Endothelial cell of umbilical vein (primary cell): ENCODE data around the gene LHPP. TPM values are rescaled to one million over a fixed set of nuclear protein-coding genes. Genes with fewer than 3 reads are reported as not detected.

Experiments used
- BruUV-seq: library from RNA; stranded (reverse); fragments of 400-500 nt; replicated peaks from 2 replicates; lab custom pipeline; 2021; lab: Mats Ljungman, UMichigan
- CTCF ChIA-PET: fragments of 300-600, 350-600 bp; sonication (Branson Sonifier 250); formaldehyde crosslinking; loops from one replicate; lab custom pipeline; 2021; ENCODE audit warnings: antibody characterized with exemption, inconsistent platforms; lab: Charles Lee
- POLR2A ChIA-PET: fragments of 300-600, 350-600 bp; sonication (Branson Sonifier 250); formaldehyde crosslinking; loops from one replicate; lab custom pipeline; 2021; ENCODE audit warnings: antibody characterized with exemption, inconsistent platforms; lab: Charles Lee
- DNase-seq: peaks from one replicate; pipeline ENCODE4 v3.0.0-alpha.2; 2011; ENCODE audit warnings: low read depth, low spot score
- FAIRE-seq: peaks from 2 replicates; lab custom pipeline; 2011; peaks lifted over from hg19 to GRCh38; lab: Jason Lieb, UNC
- H2AFZ ChIP-seq: 2 replicates; pipeline ENCODE4 v1.6.0; 2012; ENCODE audit warnings: low read depth, low read length, control low read depth, inconsistent platforms
- H3K27ac ChIP-seq: 2 replicates; pipeline ENCODE4 v1.5.1; 2011; ENCODE audit warnings: low read depth, mild to moderate bottlenecking, control low read depth, low read length, moderate library complexity; ENCODE audit not compliant: insufficient read depth
- H3K27me3 ChIP-seq, 2 experiments: 2 replicates each; pipeline versions ENCODE4 v1.6.0 to v1.6.1; 2011; ENCODE audit warnings: low read length in 2 of 2, mixed read lengths in 1 of 2; ENCODE audit not compliant: control insufficient read depth in 2 of 2, insufficient read depth in 2 of 2
- H3K36me3 ChIP-seq, 2 experiments: 2 replicates in 1 of 2; 3 replicates in 1 of 2; pipeline ENCODE4 v1.5.1; 2011; ENCODE audit warnings: low read length in 2 of 2, mild to moderate bottlenecking in 1 of 2, moderate library complexity in 1 of 2; ENCODE audit not compliant: control insufficient read depth in 2 of 2, insufficient read depth in 2 of 2; ENCODE audit errors: extremely low read depth in 1 of 2
- H3K4me1 ChIP-seq: 3 replicates; pipeline ENCODE4 v1.5.1; 2011; ENCODE audit warnings: mild to moderate bottlenecking, low read length; ENCODE audit not compliant: control insufficient read depth, insufficient read depth; ENCODE audit errors: extremely low read depth
- H3K4me2 ChIP-seq: 2 replicates; pipeline ENCODE4 v1.6.1; 2011; ENCODE audit warnings: low read length, control low read depth, mixed read lengths; ENCODE audit not compliant: insufficient read depth
- H3K4me3 ChIP-seq, 3 experiments: fragments of 200-600 bp in 1 of 3; sonication (generic), shearing (Covaris generic) in 1 of 3; replicated peaks in 1 of 3; 2 replicates each; pipeline ENCODE4 v1.5.1; 2011 to 2016; ENCODE audit warnings: control low read depth in 3 of 3, low read length in 3 of 3, mild to moderate bottlenecking in 2 of 3, inconsistent platforms in 1 of 3, low read depth in 1 of 3, moderate library complexity in 1 of 3; ENCODE audit not compliant: insufficient read depth in 1 of 3
- H3K79me2 ChIP-seq: 2 replicates; pipeline ENCODE4 v1.6.0; 2012; ENCODE audit warnings: low read length, inconsistent platforms; ENCODE audit not compliant: control insufficient read depth, insufficient read depth
- H3K9ac ChIP-seq: replicated peaks from 2 replicates; pipeline ENCODE3; 2011; ENCODE audit warnings: low read length, control low read depth; ENCODE audit not compliant: insufficient read depth; ENCODE audit errors: extremely low read depth
- H3K9me1 ChIP-seq: replicated peaks from 3 replicates; pipeline ENCODE4 v1.6.0; 2011; ENCODE audit warnings: mild to moderate bottlenecking, low read length; ENCODE audit not compliant: control insufficient read depth, insufficient read depth; ENCODE audit errors: extremely low read depth
- H3K9me3 ChIP-seq: replicated peaks from 2 replicates; pipeline ENCODE4 v1.5.1; 2012; ENCODE audit warnings: low read length, inconsistent platforms; ENCODE audit not compliant: control insufficient read depth, insufficient read depth
- H4K20me1 ChIP-seq: replicated peaks from 2 replicates; pipeline ENCODE3; 2011; ENCODE audit warnings: mild to moderate bottlenecking, low read length; ENCODE audit not compliant: control insufficient read depth, insufficient read depth; ENCODE audit errors: extremely low read depth
- CTCF ChIP-seq, 2 donors: IDR thresholded peaks; 1 replicate in 1 of 2; 2 replicates in 1 of 2; pipeline ENCODE4 v1.5.1; 2011; ENCODE audit warnings: low read length in 2 of 2, mild to moderate bottlenecking in 2 of 2, moderate library complexity in 2 of 2, control low read depth in 1 of 2, inconsistent platforms in 1 of 2, low read depth in 1 of 2; ENCODE audit not compliant: insufficient read depth in 1 of 2; ENCODE audit errors: extremely low read depth in 1 of 2
- EZH2 ChIP-seq: IDR thresholded peaks from 2 replicates; pipeline ENCODE4 v1.6.1; 2012; ENCODE audit warnings: borderline replicate concordance, low read depth, mild to moderate bottlenecking, moderate library complexity, low read length, inconsistent platforms; ENCODE audit not compliant: severe bottlenecking
- FOS ChIP-seq: IDR thresholded peaks from 2 replicates; pipeline ENCODE4 v1.6.1; 2011; ENCODE audit warnings: mild to moderate bottlenecking, low read length, moderate library complexity, borderline replicate concordance; ENCODE audit not compliant: insufficient read depth
- GATA2 ChIP-seq: IDR thresholded peaks from 2 replicates; pipeline ENCODE4 v1.7.0; 2011; ENCODE audit warnings: low read depth, mild to moderate bottlenecking, moderate library complexity, mixed read lengths, low read length; ENCODE audit not compliant: insufficient read length, insufficient read depth
- JUN ChIP-seq: IDR thresholded peaks from 2 replicates; pipeline ENCODE4 v1.6.1; 2011; ENCODE audit warnings: borderline replicate concordance, low read depth; ENCODE audit not compliant: insufficient read length, insufficient read depth
- MAX ChIP-seq: IDR thresholded peaks from 2 replicates; pipeline ENCODE4 v1.6.1; 2011; ENCODE audit not compliant: insufficient read depth, insufficient read length
- POLR2A ChIP-seq: IDR thresholded peaks from 2 replicates; pipeline ENCODE4 v1.6.1; 2012; ENCODE audit warnings: low read depth, mild to moderate bottlenecking, control low read depth, low read length
- POLR2AphosphoS5 ChIP-seq: IDR thresholded peaks from 2 replicates; pipeline ENCODE4 v1.6.1; 2012; ENCODE audit warnings: low read depth, mild to moderate bottlenecking, control low read depth, low read length, moderate library complexity; ENCODE audit not compliant: insufficient read depth
- dilution Hi-C: fragments of 300-500 bp; cut with MboI; formaldehyde crosslinking; loops from one replicate; pipeline ENCODE4 v1.15.0; 2019; ENCODE audit warnings: low sequenced_read_pairs; ENCODE audit not compliant: extremely low pct_ligation_motif_present
- intact Hi-C: fragments of 100-400 bp; cut with micrococcal nuclease; formaldehyde crosslinking; loops from one replicate; pipeline ENCODE4 v1.10.0; 2022
- polyA plus RNA-seq, 4 experiments: library from polyadenylated mRNA; depleted of rRNA in 3 of 4; stranded (reverse) in 3 of 4; unstranded in 1 of 4; fragments of >200 nt; gene quantifications; 2 replicates each; pipeline versions ENCODE4 v1.2.1 to v1.2.3, GENCODE V29; 2011 to 2012; ENCODE audit warnings: missing spikeins in 1 of 4
- total RNA-seq: library from RNA; stranded (reverse); gene quantifications from 2 replicates; pipeline ENCODE4 v1.2.3, GENCODE V29; 2021

The LHPP gene
- total and polyA plus RNA-seq, 2 donors (not counting 3 experiments of a cell fraction or from before 2014, with no cell fraction given) = 5.8 to 11.2 TPM

- Histone ChIP-seq H3K27ac (peak within 1 kb of the TSS; percentile 55), H3K36me3 (no peaks in the 10 kb centered on the region), H3K9ac (peak within 1 kb of the TSS; percentile 79), H3K79me2 (peaks cover 35% of the 10 kb centered on the region), H3K27me3 (peaks cover 0 to 6% of the 10 kb centered on the region in 2 experiments), H3K4me3 (peak within 1 kb of the TSS; percentile 75 to 86 (median 77)), H3K9me3 (no peaks in the 10 kb centered on the region), H3K4me1 (peaks cover 2% of the 10 kb centered on the region), H2AFZ (peak within 1 kb of the TSS; percentile 92), H4K20me1 (no peaks in the 10 kb centered on the region), H3K9me1 (no peaks in the 10 kb centered on the region), H3K4me2 (peak within 1 kb of the TSS; percentile 61)
- intact Hi-C loops (loop anchor here (1.0 to 10.0 kb wide), 5 partner anchors 42 to 1954 kb away; partner anchors contain the start of genes BUB3, FAM53B, HTRA1 and LHPP), dilution Hi-C loops (no loop called here)
- CTCF ChIA-PET = interaction anchor here (1.2 to 3.9 kb wide), 3 partner anchors 15 to 424 kb away, joined by 5 to 20 read pairs (median 16); no protein-coding TSS in a partner anchor
- POLR2A ChIA-PET = interaction anchor here (0.6 to 0.8 kb wide), 5 partner anchors 9 to 558 kb away, joined by 3 to 10 read pairs (median 4); partner anchors contain the start of gene LHPP
- peak; percentile 92 for FAIRE-seq
- peak; percentile 96 for DNase-seq
- TF ChIP-seq FOS (no peak), POLR2AphosphoS5 (peak; percentile 98), JUN (no peak), CTCF (IDR thresholded peaks at IDR 0.05; ENCODE audit: extremely low read depth in 1 of 2, insufficient read depth in 1 of 2, low read depth in 1 of 2, low read length in 2 of 2) (peak in 1 of 2 donors; percentile 31), EZH2 (peak; percentile 43), POLR2A (peak; percentile 99), GATA2 (no peak), MAX (peak; percentile 3)
- BruUV-seq = no TSS peak
Observed at GRCh38 chr10:124418726-124419501, 42.7 kb upstream of the LHPP start, which contains the start of gene OAT. OAT (minus strand) TSS chr10:124418923; CDS start chr10:124412171, 6,752 bp downstream.
